ENCODE results near the gene KRTAP10-5. TPM values are rescaled to one million over a fixed set of nuclear protein-coding genes. Genes with fewer than 3 reads are reported as not detected.

KRTAP10-5 gene
- total and polyA plus RNA-seq, 9 of the 15 experiments (the other 6 are each of a cell fraction or from before 2014, with no cell fraction given), result not detected

DNA sequence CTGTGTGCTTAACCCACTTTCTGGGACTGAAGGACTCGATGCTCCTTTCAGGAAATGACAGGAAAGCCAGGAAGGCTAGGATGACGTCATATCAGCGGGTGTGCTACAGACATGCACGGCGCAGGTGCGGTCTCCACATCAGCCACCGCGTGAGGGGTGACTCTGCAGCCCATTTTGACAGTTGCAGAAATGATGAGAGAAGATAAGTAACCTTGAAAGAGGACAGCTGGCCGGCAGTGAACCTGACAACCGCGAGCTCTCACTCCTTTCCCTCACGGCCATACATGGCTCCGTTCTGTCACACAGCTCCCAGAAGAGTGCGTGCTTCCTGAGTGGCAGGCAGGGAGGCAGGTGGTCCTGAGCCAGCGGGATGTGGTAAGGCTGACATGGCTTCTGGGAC is 1.7 kb upstream of the KRTAP10-5 start (continued):
- peak; percentile 98 for TF ChIP-seq ATF3 (IDR thresholded peaks at IDR 0.05)
- TF ChIP-seq ATF3 (CRISPR knock-in tag; conservative IDR thresholded peaks at IDR 0.05), result no peak
- TF ChIP-seq BRF1 (IDR thresholded peaks at IDR 0.05; ENCODE audit: borderline replicate concordance, extremely low read depth, insufficient read length), result no peak
- TF ChIP-seq JUND (IDR thresholded peaks at IDR 0.05; ENCODE audit: borderline replicate concordance, low read depth, low read length), result peak; percentile 95
- peak; percentile 98 for TF ChIP-seq JUND (tag; IDR thresholded peaks at IDR 0.05; ENCODE audit: borderline replicate concordance, low read depth, low read length)
- TF ChIP-seq ZNF217 (CRISPR knock-in tag; IDR thresholded peaks at IDR 0.05), result no peak
- TF ChIP-seq, protein P1, sequence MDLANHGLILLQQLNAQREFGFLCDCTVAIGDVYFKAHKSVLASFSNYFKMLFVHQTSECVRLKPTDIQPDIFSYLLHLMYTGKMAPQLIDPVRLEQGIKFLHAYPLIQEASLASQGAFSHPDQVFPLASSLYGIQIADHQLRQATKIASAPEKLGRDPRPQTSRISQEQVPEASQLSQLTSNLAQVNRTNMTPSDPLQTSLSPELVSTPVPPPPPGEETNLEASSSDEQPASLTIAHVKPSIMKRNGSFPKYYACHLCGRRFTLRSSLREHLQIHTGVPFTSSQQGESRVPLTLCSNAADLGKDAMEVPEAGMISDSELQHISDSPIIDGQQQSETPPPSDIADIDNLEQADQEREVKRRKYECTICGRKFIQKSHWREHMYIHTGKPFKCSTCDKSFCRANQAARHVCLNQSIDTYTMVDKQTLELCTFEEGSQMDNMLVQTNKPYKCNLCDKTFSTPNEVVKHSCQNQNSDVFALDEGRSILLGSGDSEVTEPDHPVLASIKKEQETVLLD (IDR thresholded peaks at IDR 0.05), result no peak
- no peak for TF ChIP-seq MBD2 (IDR thresholded peaks at IDR 0.05; ENCODE audit: borderline replicate concordance, low read depth)
- TF ChIP-seq SAP30 (IDR thresholded peaks at IDR 0.05; ENCODE audit: borderline replicate concordance, insufficient read depth, low read depth, low read length, poor library complexity, severe bottlenecking), result peak; percentile 64
- TF ChIP-seq RHOXF2B (CRISPR knock-in tag; conservative IDR thresholded peaks at IDR 0.05), result no peak
- TF ChIP-seq CEBPB (tag; IDR thresholded peaks at IDR 0.05), result peak; percentile 42; the same call in 1 of the 2 replicates
- TF ChIP-seq EGR1 (conservative IDR thresholded peaks at IDR 0.05), result no peak
- TF ChIP-seq HMGN3 (IDR thresholded peaks at IDR 0.05; ENCODE audit: borderline replicate concordance, extremely low read depth, insufficient read length, low read depth, low read length), result no peak
- no peak for TF ChIP-seq MIER1 (IDR thresholded peaks at IDR 0.05; ENCODE audit: low read depth)
- no peak for TF ChIP-seq RERE (CRISPR knock-in tag; IDR thresholded peaks at IDR 0.05; ENCODE audit: borderline replicate concordance)
- TF ChIP-seq ZFP30 (CRISPR knock-in tag; IDR thresholded peaks at IDR 0.05; ENCODE audit: borderline replicate concordance), result no peak
- TF ChIP-seq ZNF512 (tag; IDR thresholded peaks at IDR 0.05), result no peak
- no peak for TF ChIP-seq ZC3H8 (IDR thresholded peaks at IDR 0.05)
- TF ChIP-seq PPARD (CRISPR knock-in tag; IDR thresholded peaks at IDR 0.05), result no peak
- TF ChIP-seq ZNF561 (CRISPR knock-in tag; conservative IDR thresholded peaks at IDR 0.05), result no peak
